Neuronal stem cell (in vitro differentiated cells): ENCODE measurements around the gene TAAR2.
A peak's percentile ranks its signal among the peaks of the same experiment; 100 is the strongest.

ENCODE experiments used
- DNase-seq: peaks from one replicate; pipeline ENCODE4 v3.0.0-alpha.2; 2013; ENCODE audit warnings: low spot score
- H2AFZ ChIP-seq: one replicate; pipeline ENCODE4 v1.6.1; 2013; ENCODE audit warnings: mild to moderate bottlenecking, low read length, inconsistent platforms
- H2AK5ac ChIP-seq: 2 replicates; pipeline ENCODE4 v1.6.1; 2013; ENCODE audit warnings: low read depth, mild to moderate bottlenecking, inconsistent platforms, low read length, moderate library complexity, mixed read lengths
- H2BK120ac ChIP-seq: 2 replicates; pipeline ENCODE4 v1.6.1; 2013; ENCODE audit warnings: low read depth, mild to moderate bottlenecking, inconsistent platforms, low read length, moderate library complexity, mixed read lengths
- H2BK12ac ChIP-seq: one replicate; pipeline ENCODE4 v1.6.1; 2013; ENCODE audit warnings: low read length, inconsistent platforms
- H2BK15ac ChIP-seq: 2 replicates; pipeline ENCODE4 v1.6.1; 2013; ENCODE audit warnings: mild to moderate bottlenecking, low read length, inconsistent platforms, mixed read lengths
- H2BK5ac ChIP-seq: one replicate; pipeline ENCODE4 v1.6.1; 2013; ENCODE audit warnings: inconsistent platforms, mild to moderate bottlenecking, low read length, moderate library complexity
- H3K14ac ChIP-seq: one replicate; pipeline ENCODE4 v1.6.1; 2013; ENCODE audit warnings: low read length, inconsistent platforms
- H3K18ac ChIP-seq: 2 replicates; pipeline ENCODE4 v1.6.1; 2013; ENCODE audit warnings: low read length, inconsistent platforms
- H3K23ac ChIP-seq: 2 replicates; pipeline ENCODE4 v1.6.1; 2013; ENCODE audit warnings: low read depth, mild to moderate bottlenecking, mixed read lengths, low read length, inconsistent platforms; ENCODE audit not compliant: poor library complexity
- H3K27ac ChIP-seq: replicated peaks from 3 replicates; pipeline ENCODE4 v1.5.1; 2013; ENCODE audit warnings: low read length, inconsistent platforms
- H3K27me3 ChIP-seq, 3 experiments: 2 replicates each; pipeline ENCODE4 v1.6.1; 2013; ENCODE audit warnings: low read length in 3 of 3, mild to moderate bottlenecking in 2 of 3, inconsistent platforms in 1 of 3, low read depth in 1 of 3, mixed read lengths in 1 of 3, moderate library complexity in 1 of 3; ENCODE audit not compliant: control insufficient read depth in 3 of 3, insufficient read depth in 3 of 3
- H3K36me3 ChIP-seq, 2 donors: replicated peaks in 1 of 2; 2 replicates each; pipeline ENCODE4 v1.6.1; 2013; ENCODE audit warnings: low read length in 2 of 2; ENCODE audit not compliant: control insufficient read depth in 2 of 2, insufficient read depth in 2 of 2
- H3K4ac ChIP-seq: 2 replicates; pipeline ENCODE4 v1.6.1; 2013; ENCODE audit warnings: inconsistent platforms, mild to moderate bottlenecking, low read length, moderate library complexity
- H3K4me1 ChIP-seq, 2 donors: 1 replicate in 1 of 2; 2 replicates in 1 of 2; pipeline ENCODE4 v1.6.1; 2013; ENCODE audit warnings: low read length in 2 of 2, low read depth in 1 of 2; ENCODE audit not compliant: control insufficient read depth in 2 of 2, insufficient read depth in 1 of 2
- H3K4me2 ChIP-seq: one replicate; pipeline ENCODE4 v1.6.1; 2013; ENCODE audit warnings: mild to moderate bottlenecking, low read length, inconsistent platforms; ENCODE audit not compliant: insufficient read depth, poor library complexity, severe bottlenecking
- H3K4me3 ChIP-seq, 2 donors: 2 replicates each; pipeline ENCODE4 v1.5.1; 2013; ENCODE audit warnings: low read length in 2 of 2, mild to moderate bottlenecking in 2 of 2, inconsistent platforms in 1 of 2, moderate library complexity in 1 of 2
- H3K79me1 ChIP-seq: one replicate; pipeline ENCODE4 v1.6.1; 2013; ENCODE audit warnings: low read depth, mild to moderate bottlenecking, inconsistent platforms, low read length, moderate library complexity
- H3K9ac ChIP-seq: one replicate; pipeline ENCODE4 v1.6.1; 2013; ENCODE audit warnings: mild to moderate bottlenecking, low read depth, low read length, inconsistent platforms; ENCODE audit not compliant: poor library complexity
- H3K9me3 ChIP-seq, 2 donors: replicated peaks in 1 of 2; 2 replicates each; pipeline versions ENCODE3 to v1.6.1; 2013; ENCODE audit warnings: low read length in 2 of 2, mild to moderate bottlenecking in 2 of 2, inconsistent platforms in 1 of 2, low read depth in 1 of 2, mixed read lengths in 1 of 2, moderate library complexity in 1 of 2; ENCODE audit not compliant: control insufficient read depth in 2 of 2, insufficient read depth in 1 of 2
- H4K8ac ChIP-seq: one replicate; pipeline ENCODE4 v1.6.1; 2013; ENCODE audit warnings: low read depth, mild to moderate bottlenecking, inconsistent platforms, low read length, moderate library complexity
- H4K91ac ChIP-seq: one replicate; pipeline ENCODE4 v1.6.1; 2013; ENCODE audit warnings: low read length, low read depth, mild to moderate bottlenecking, inconsistent platforms; ENCODE audit not compliant: poor library complexity
- WGBS, 2 donors: extraction: QIAGEN DNeasy Blood & Tissue Kit; methylation state at CpG; one replicate each; pipeline ENCODE4 v1.1.7; 2013; ENCODE audit warnings: missing lambda C conversion rate in 2 of 2, mixed read lengths in 1 of 2; ENCODE audit not compliant: insufficient read length in 2 of 2, insufficient replicate concordance in 1 of 2; ENCODE audit errors: extremely low coverage in 2 of 2; 5-methylcytosine and 5-hydroxymethylcytosine counted together

The TAAR2 gene

DNA sequence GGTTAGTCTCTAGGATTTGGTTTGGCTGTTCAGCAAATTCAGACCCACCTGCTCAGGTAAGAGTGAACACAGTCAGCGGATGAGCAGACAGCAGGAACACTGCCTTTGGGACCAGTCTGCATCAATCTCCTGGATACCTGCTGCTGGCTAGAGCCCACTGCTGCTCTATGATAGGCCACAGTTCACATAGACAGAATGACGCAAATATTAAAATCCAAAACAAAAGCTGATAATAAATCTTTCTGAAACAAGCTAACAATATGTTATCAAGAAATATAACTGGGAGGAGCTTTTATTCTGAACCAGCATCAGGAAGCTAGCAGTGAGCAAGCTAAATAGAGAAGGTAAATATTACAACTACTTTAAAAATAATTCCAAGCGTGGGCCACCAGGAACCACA is 35.0 kb upstream of the TAAR2 start, which contains the start of gene TAAR1:
Gene TAAR1 (minus strand): TSS at position 101 of the 400 bp plus-strand sequence. CDS start 13,179 bp downstream, outside the sequence.
- Histone ChIP-seq H3K4me2 (no peak within 1 kb of the TSS), H3K14ac (no peak within 1 kb of the TSS), H3K9ac (no peak within 1 kb of the TSS), H3K4ac (no peak within 1 kb of the TSS), H2BK120ac (no peak within 1 kb of the TSS), H4K8ac (no peak within 1 kb of the TSS), H3K9me3 (no peaks in the 10 kb centered on the region), H4K91ac (no peak within 1 kb of the TSS), H2AFZ (no peak within 1 kb of the TSS), H2AK5ac (no peak within 1 kb of the TSS), H3K36me3 (no peaks in the 10 kb centered on the region), H3K4me3 (no peak within 1 kb of the TSS), H3K79me1 (no peaks in the 10 kb centered on the region), H3K4me1 (no peaks in the 10 kb centered on the region), H2BK5ac (no peak within 1 kb of the TSS), H3K27me3 (no peaks in the 10 kb centered on the region), H2BK12ac (no peak within 1 kb of the TSS), H3K18ac (no peak within 1 kb of the TSS), H3K27ac (no peak within 1 kb of the TSS), H2BK15ac (no peak within 1 kb of the TSS), H3K23ac (no peak within 1 kb of the TSS)
- no peak for DNase-seq
- WGBS, 2 donors, result no CpG with 5 or more reads among the region's 3 CpGs

DNA sequence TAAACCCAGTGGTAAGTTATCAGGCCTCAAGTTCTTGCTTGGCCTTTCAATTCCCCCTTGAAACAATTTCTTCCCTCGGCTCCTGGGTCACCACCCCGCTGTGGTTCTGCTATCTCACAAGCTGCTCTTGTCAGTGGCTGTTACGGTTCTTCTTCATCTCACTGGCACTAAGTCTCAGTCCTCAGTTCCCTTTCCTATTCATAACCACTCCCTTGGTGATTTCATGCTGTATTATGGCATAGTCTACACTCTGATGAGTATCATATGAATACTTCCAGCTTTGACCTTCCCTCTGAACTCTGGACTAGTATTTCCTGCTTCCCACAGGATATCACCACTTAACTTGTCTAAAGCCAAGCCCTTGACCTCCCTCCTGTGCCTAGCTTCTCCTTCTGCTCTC is 27.0 kb upstream of the TAAR2 start:
- Histone ChIP-seq H3K9ac (no peak overlapping the region), H3K4me2 (no peak overlapping the region), H3K18ac (no peak overlapping the region), H4K8ac (no peak overlapping the region), H2BK12ac (no peak overlapping the region), H3K79me1 (no peaks in the 10 kb centered on the region), H3K36me3 (no peaks in the 10 kb centered on the region), H3K4me3 (no peak overlapping the region), H3K27me3 (no peaks in the 10 kb centered on the region), H2BK120ac (no peak overlapping the region), H3K4me1 (peaks cover 0 to 2% of the 10 kb centered on the region in 2 donors), H3K23ac (no peak overlapping the region), H2AK5ac (no peak overlapping the region), H3K27ac (no peak overlapping the region), H2AFZ (peak overlapping the region; percentile 41), H3K4ac (no peak overlapping the region), H3K9me3 (no peaks in the 10 kb centered on the region), H3K14ac (no peak overlapping the region), H2BK5ac (no peak overlapping the region), H2BK15ac (no peak overlapping the region), H4K91ac (no peak overlapping the region)
- WGBS, 2 donors, result no CpG with 5 or more reads among the region's 3 CpGs
- no peak for DNase-seq

DNA sequence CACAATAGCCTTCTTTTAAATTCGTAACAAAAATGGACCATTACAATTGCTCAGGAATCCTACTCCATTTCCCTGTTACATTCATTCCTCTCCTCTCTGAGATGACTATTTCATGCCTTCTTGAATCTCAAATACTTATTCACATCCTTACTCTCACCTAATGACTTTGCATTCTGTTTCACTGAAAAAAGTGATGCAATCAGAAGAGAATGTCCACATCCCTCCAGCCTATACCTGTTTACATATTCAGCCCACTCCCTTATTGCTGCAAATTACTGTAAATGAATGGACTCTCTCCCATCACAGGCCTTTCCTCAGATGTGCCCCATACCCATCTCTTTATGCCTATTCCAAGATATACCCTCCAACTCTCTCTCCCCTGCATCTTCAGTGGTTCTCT is 26.4 kb upstream of the TAAR2 start:
- no peak overlapping the region for H3K4ac ChIP-seq
- H3K9ac ChIP-seq, result no peak overlapping the region
- no peak overlapping the region for H4K8ac ChIP-seq
- no peak overlapping the region for H2AFZ ChIP-seq
- no CpG with 5 or more reads among the region's 1 CpG for WGBS, 2 donors
- no peaks in the 10 kb centered on the region for H3K9me3 ChIP-seq
- H2BK120ac ChIP-seq, result no peak overlapping the region
- no peaks in the 10 kb centered on the region for H3K27me3 ChIP-seq
- H2AK5ac ChIP-seq, result no peak overlapping the region
- H3K36me3 ChIP-seq, result no peaks in the 10 kb centered on the region
- no peak overlapping the region for H3K4me2 ChIP-seq
- H3K18ac ChIP-seq, result no peak overlapping the region
- no peak for DNase-seq
- no peak overlapping the region for H2BK5ac ChIP-seq
- H3K4me3 ChIP-seq, result no peak overlapping the region
- no peak overlapping the region for H2BK15ac ChIP-seq
- no peak overlapping the region for H3K14ac ChIP-seq
- H3K23ac ChIP-seq, result no peak overlapping the region
- peaks cover 0 to 2% of the 10 kb centered on the region in 2 donors for H3K4me1 ChIP-seq
- no peak overlapping the region for H4K91ac ChIP-seq
- no peak overlapping the region for H3K27ac ChIP-seq
- no peaks in the 10 kb centered on the region for H3K79me1 ChIP-seq
- H2BK12ac ChIP-seq, result no peak overlapping the region

DNA sequence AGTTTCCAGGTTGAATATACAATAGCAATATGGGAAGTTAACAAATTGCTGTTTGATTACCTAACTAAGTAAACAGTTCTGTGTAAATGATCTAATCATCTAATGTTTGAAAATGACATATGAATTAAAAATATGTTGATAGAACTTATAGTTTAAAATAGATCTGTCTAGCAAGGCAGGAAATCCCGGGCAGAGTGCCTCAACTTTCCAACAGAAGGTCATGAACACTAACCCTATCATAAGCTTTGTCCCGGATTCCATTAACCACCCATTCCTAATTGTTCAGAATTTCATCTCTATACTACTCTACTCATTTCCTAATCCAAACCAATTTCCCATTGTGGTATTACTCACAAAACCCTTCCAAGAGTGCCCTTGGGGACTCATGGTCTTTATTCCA is 24.8 kb upstream of the TAAR2 start:
- no peak overlapping the region for H2AK5ac ChIP-seq
- WGBS, 2 donors, result no CpG with 5 or more reads among the region's 2 CpGs
- no peak overlapping the region for H2BK15ac ChIP-seq

More for the DNA sequence above, 24.8 kb upstream of the TAAR2 start:
- H3K27ac ChIP-seq, result no peak overlapping the region
- H3K9ac ChIP-seq, result no peak overlapping the region
- no peak overlapping the region for H2BK5ac ChIP-seq
- H3K14ac ChIP-seq, result no peak overlapping the region
- no peak overlapping the region for H3K4me2 ChIP-seq
- no peak overlapping the region for H2AFZ ChIP-seq
- H3K18ac ChIP-seq, result no peak overlapping the region
- H4K91ac ChIP-seq, result no peak overlapping the region
- DNase-seq, result no peak
- H4K8ac ChIP-seq, result no peak overlapping the region
- H3K9me3 ChIP-seq, result no peaks in the 10 kb centered on the region
- H3K27me3 ChIP-seq, result no peaks in the 10 kb centered on the region
- H3K36me3 ChIP-seq, result no peaks in the 10 kb centered on the region
- no peak overlapping the region for H2BK120ac ChIP-seq
- H3K79me1 ChIP-seq, result no peaks in the 10 kb centered on the region
- no peak overlapping the region for H2BK12ac ChIP-seq
- peaks cover 0 to 2% of the 10 kb centered on the region in 2 donors for H3K4me1 ChIP-seq
- H3K4me3 ChIP-seq, result no peak overlapping the region
- H3K23ac ChIP-seq, result no peak overlapping the region
- no peak overlapping the region for H3K4ac ChIP-seq
